HL-60 (cell line): ENCODE results near the gene KIF26B.

Source experiments
- DNase-seq, 2 experiments: peaks; one replicate each; pipeline ENCODE4 v3.0.0-alpha.2; 2010 to 2020; ENCODE audit warnings: low read depth in 1 of 2, low spot score in 1 of 2
- H3K27ac ChIP-seq: fragments of 250-450 bp; sonication (Bioruptor Pico); replicated peaks from 2 replicates; pipeline ENCODE4 v1.5.1; 2020; ENCODE audit warnings: mild to moderate bottlenecking, moderate library complexity
- H3K27me3 ChIP-seq: fragments of 250-450 bp; sonication (Bioruptor Pico); 2 replicates; pipeline ENCODE4 v1.5.1; 2021; ENCODE audit warnings: mild to moderate bottlenecking, moderate library complexity; ENCODE audit not compliant: insufficient read depth, poor library complexity, severe bottlenecking
- H3K4me3 ChIP-seq: replicated peaks from 2 replicates; pipeline ENCODE4 v1.5.1; 2011; ENCODE audit warnings: mild to moderate bottlenecking, control low read depth, low read length; ENCODE audit not compliant: insufficient read depth
- GABPA ChIP-seq: IDR thresholded peaks from 2 replicates; pipeline ENCODE4 v1.6.1; 2012; ENCODE audit warnings: low read depth
- POLR2AphosphoS5 ChIP-seq: IDR thresholded peaks from 2 replicates; pipeline ENCODE4 v1.6.1; 2012; ENCODE audit warnings: low read depth
- SPI1 ChIP-seq: IDR thresholded peaks from 2 replicates; pipeline ENCODE4 v1.6.1; 2012; ENCODE audit warnings: low read depth, mild to moderate bottlenecking, borderline replicate concordance
- TF ChIP-seq, protein P1 (sequence below): IDR thresholded peaks from 2 replicates; pipeline ENCODE4 v1.6.1; 2012; ENCODE audit warnings: low read depth; ENCODE audit not compliant: insufficient replicate concordance
- TF ChIP-seq, protein P2 (sequence below): IDR thresholded peaks from one replicate; pipeline ENCODE4 v1.5.1; 2011; ENCODE audit warnings: low read length, control low read depth, inconsistent platforms; ENCODE audit not compliant: insufficient read depth

The KIF26B gene

DNA sequence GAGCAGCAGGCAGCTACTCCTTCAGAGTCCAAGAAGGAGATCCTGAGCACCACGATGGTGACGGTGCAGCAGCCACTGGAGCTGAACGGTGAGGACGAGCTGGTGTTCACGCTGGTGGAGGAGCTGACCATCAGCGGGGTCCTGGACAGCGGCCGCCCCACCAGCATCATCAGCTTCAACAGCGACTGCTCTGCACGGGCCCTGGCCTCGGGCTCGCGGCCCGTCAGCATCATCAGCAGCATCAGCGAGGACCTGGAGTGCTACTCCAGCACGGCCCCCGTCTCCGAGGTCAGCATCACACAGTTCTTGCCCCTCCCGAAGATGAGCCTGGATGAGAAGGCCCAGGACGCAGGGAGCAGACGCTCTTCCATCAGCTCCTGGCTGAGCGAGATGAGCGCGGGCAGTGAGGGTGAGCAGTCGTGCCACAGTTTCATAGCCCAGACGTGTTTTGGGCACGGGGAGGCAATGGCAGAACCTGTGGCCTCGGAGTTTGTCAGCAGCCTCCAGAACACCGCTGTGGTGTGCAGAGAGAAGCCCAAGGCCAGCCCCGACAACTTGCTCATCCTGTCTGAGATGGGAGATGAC is 531.8 kb downstream of the KIF26B start:
- H3K27ac ChIP-seq: no peak overlapping the region
- no peak for DNase-seq
- TF ChIP-seq, protein P1, sequence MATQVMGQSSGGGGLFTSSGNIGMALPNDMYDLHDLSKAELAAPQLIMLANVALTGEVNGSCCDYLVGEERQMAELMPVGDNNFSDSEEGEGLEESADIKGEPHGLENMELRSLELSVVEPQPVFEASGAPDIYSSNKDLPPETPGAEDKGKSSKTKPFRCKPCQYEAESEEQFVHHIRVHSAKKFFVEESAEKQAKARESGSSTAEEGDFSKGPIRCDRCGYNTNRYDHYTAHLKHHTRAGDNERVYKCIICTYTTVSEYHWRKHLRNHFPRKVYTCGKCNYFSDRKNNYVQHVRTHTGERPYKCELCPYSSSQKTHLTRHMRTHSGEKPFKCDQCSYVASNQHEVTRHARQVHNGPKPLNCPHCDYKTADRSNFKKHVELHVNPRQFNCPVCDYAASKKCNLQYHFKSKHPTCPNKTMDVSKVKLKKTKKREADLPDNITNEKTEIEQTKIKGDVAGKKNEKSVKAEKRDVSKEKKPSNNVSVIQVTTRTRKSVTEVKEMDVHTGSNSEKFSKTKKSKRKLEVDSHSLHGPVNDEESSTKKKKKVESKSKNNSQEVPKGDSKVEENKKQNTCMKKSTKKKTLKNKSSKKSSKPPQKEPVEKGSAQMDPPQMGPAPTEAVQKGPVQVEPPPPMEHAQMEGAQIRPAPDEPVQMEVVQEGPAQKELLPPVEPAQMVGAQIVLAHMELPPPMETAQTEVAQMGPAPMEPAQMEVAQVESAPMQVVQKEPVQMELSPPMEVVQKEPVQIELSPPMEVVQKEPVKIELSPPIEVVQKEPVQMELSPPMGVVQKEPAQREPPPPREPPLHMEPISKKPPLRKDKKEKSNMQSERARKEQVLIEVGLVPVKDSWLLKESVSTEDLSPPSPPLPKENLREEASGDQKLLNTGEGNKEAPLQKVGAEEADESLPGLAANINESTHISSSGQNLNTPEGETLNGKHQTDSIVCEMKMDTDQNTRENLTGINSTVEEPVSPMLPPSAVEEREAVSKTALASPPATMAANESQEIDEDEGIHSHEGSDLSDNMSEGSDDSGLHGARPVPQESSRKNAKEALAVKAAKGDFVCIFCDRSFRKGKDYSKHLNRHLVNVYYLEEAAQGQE: no peak
- no peaks in the 10 kb centered on the region for H3K27me3 ChIP-seq
- H3K4me3 ChIP-seq: no peak overlapping the region

DNA sequence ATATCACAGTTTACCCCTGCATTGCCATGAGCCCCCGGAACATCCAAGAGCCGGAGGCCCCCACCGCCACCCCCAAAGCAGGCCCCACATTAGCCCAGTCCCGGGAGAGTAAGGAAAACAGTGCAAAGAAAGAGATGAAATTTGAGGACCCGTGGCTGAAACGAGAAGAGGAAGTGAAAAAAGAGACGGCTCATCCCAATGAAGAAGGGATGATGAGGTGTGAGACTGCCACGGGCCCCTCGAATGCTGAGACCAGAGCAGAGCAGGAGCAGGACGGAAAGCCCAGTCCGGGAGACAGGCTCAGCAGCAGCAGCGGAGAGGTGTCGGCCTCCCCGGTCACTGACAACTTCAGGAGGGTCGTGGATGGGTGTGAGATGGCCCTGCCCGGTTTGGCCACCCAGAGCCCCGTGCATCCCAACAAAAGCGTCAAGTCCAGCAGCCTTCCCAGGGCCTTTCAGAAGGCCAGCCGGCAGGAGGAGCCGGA is 532.4 kb downstream of the KIF26B start:
- no peak for DNase-seq
- Histone ChIP-seq H3K27ac (no peak overlapping the region), H3K4me3 (no peak overlapping the region), H3K27me3 (no peaks in the 10 kb centered on the region)
- TF ChIP-seq SPI1: peak; percentile 72
- no peak for TF ChIP-seq GABPA

DNA sequence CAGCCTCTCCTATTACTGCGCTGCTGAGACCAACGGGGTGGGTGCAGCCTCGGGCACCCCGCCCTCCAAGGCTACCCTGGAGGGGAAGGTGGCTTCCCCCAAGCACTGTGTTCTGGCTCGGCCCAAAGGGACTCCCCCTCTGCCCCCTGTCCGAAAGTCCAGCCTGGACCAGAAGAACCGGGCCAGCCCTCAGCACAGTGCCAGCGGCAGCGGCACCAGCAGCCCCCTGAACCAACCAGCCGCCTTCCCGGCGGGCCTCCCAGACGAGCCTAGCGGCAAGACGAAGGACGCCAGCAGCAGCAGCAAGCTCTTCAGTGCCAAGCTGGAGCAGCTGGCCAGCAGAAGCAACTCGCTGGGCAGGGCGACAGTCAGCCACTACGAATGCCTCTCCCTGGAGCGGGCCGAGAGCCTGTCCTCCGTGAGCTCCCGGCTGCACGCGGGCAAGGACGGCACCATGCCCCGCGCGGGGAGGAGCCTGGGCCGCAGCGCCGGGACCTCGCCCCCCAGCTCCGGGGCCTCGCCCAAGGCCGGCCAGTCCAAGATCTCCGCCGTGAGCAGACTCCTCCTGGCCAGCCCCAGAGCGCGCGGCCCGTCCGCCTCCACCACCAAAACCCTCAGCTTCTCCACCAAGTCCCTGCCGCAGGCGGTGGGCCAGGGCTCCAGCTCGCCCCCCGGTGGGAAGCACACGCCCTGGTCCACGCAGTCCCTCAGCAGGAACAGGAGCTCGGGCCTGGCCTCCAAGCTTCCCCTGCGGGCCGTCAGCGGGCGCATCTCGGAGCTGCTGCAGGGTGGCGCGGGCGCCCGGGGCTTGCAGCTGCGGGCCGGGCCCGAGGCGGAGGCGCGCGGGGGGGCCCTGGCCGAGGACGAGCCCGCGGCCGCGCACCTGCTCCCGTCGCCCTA is 533.1 kb downstream of the KIF26B start:
- DNase-seq: no peak
- Histone ChIP-seq H3K27ac (no peak overlapping the region), H3K27me3 (no peaks in the 10 kb centered on the region), H3K4me3 (no peak overlapping the region)
- no peak for TF ChIP-seq GABPA
- TF ChIP-seq, protein P2, sequence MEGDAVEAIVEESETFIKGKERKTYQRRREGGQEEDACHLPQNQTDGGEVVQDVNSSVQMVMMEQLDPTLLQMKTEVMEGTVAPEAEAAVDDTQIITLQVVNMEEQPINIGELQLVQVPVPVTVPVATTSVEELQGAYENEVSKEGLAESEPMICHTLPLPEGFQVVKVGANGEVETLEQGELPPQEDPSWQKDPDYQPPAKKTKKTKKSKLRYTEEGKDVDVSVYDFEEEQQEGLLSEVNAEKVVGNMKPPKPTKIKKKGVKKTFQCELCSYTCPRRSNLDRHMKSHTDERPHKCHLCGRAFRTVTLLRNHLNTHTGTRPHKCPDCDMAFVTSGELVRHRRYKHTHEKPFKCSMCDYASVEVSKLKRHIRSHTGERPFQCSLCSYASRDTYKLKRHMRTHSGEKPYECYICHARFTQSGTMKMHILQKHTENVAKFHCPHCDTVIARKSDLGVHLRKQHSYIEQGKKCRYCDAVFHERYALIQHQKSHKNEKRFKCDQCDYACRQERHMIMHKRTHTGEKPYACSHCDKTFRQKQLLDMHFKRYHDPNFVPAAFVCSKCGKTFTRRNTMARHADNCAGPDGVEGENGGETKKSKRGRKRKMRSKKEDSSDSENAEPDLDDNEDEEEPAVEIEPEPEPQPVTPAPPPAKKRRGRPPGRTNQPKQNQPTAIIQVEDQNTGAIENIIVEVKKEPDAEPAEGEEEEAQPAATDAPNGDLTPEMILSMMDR: no peak
- TF ChIP-seq POLR2AphosphoS5: no peak
- TF ChIP-seq SPI1: no peak
- TF ChIP-seq, protein P1: no peak

DNA sequence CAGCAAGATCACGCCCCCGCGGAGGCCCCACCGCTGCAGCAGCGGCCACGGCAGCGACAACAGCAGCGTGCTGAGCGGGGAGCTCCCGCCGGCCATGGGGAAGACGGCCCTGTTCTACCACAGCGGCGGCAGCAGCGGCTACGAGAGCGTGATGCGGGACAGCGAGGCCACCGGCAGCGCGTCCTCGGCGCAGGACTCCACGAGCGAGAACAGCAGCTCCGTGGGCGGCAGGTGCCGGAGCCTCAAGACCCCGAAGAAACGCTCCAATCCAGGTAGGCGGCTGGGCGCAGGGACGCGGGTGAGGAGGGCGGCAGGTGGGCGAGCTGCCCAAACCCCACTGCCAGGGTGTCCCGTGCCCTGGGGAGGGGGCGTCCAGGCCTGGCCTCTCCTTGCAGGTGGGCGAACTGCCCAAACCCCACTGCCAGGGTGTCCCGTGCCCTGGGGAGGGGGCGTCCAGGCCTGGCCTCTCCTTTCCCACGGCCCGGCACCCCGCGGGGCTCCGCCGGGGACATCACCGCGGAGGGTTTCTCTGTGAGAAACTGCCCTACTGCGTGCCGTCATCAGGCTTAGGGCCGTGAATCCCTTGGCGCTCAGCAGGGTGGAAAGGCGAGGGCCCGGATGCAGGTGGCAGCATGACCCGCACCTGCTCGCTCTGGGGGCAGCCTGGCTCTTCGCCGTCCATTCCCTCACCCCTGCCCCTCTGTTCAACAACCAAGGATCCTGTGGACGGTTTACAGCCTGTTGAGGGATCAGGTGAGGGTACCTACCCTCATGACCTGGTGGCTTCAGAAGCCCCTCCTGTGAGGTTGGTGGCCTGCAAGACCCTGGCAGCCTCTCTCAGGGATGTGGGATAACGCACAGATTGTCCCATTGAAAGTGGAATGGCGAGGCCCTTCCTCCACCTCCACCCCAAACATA is 534.0 kb downstream of the KIF26B start:
- H3K27ac ChIP-seq: no peak overlapping the region
- no peak overlapping the region for H3K4me3 ChIP-seq
- TF ChIP-seq, protein P1: no peak
- no peak for TF ChIP-seq SPI1
- TF ChIP-seq POLR2AphosphoS5: no peak
- TF ChIP-seq GABPA: no peak
- TF ChIP-seq, protein P2: no peak
- no peaks in the 10 kb centered on the region for H3K27me3 ChIP-seq
- DNase-seq: no peak
